GM21528 (cell line): ENCODE results near the gene MYCT1.

Source experiments
- ATAC-seq: cut with Tn5 transposase; IDR thresholded peaks from one replicate; pipeline ENCODE4 v1.9.1; 2021; ENCODE audit warnings: mild to moderate bottlenecking, moderate library complexity; ENCODE audit not compliant: unreplicated experiment, low FRiP score

Gene MYCT1

DNA sequence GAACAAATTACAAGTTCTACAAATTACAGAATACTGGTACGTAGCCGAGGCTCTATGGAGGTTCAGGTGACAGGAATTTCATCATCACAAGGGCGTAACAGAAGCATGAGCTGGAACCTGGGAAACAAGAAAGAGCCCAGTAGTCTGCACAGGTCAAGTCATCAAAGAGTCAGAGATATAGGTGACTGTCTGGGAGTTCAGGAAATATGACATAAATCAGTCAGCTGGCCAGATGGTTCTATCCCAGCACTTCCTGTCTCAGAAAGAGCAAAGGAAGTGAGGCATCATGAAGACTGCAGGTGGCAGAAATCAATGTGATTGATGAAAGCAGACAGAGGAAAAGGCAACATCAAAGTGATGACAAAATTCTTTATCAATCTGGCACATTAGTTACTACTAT is 23.3 kb downstream of the MYCT1 start:
- ATAC-seq, result no peak

DNA sequence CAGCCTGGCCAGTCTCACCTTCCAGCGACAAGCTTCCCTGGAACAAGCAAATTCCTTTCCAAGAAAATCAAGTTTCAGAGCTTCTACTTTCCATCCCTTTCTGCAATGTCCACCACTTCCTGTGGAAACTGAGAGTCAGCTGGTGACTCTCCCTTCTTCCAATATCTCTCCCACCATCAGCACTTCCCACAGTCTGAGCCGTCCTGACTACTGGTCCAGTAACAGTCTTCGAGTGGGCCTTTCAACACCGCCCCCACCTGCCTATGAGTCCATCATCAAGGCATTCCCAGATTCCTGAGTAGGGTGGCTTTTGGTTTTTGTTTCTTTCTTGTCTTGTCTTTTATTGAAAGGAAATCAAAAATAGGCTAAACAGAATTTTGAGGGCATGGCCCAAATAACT is 24.3 kb downstream of the MYCT1 start:
- no peak for ATAC-seq

GRCh38 chr6:152723398-152723797 is 25.7 kb downstream of the MYCT1 start:
- no peak for ATAC-seq

DNA sequence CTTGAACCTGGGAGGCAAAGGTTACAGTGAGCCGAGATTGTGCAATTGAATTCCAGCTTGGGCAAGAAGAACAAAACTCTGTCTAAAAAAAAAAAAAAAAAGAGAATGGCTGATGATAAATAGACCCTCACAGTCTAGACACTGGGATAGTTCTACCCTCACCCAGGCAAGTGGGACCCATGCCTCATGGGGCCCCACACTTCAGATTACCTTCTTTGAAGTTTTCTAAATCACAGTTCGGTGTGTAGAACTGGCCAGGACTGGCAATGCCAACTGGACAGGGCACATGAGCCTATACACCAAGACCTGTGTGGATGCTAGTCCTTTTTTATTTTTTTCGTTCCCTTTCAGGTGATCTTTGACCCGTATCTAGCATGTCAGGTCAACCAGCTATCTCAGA is 28.6 kb downstream of the MYCT1 start:
- no peak for ATAC-seq

DNA sequence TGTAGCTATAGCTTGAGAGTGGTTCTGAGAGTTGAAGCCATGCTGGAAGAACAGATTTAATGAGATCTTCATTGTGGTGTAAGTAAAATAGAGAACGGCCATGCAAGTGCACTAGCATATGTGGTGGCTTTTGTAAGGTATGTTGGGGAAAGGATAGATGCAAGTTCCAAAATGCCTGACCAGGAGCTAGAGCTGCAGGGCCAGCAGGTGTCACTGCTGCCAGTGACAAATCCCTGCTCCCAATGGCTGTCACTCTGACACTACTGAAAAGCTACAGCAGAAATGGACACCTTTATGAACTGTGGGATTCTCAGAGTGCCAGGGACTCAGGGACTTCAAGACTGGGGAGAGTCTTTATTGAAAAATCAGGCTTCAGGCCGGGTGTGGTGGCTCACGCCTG is 29.8 kb downstream of the MYCT1 start:
- ATAC-seq, result no peak

- no peak for ATAC-seq
Observed at GRCh38 chr6:152734630-152735029, 36.9 kb downstream of the MYCT1 start.

DNA sequence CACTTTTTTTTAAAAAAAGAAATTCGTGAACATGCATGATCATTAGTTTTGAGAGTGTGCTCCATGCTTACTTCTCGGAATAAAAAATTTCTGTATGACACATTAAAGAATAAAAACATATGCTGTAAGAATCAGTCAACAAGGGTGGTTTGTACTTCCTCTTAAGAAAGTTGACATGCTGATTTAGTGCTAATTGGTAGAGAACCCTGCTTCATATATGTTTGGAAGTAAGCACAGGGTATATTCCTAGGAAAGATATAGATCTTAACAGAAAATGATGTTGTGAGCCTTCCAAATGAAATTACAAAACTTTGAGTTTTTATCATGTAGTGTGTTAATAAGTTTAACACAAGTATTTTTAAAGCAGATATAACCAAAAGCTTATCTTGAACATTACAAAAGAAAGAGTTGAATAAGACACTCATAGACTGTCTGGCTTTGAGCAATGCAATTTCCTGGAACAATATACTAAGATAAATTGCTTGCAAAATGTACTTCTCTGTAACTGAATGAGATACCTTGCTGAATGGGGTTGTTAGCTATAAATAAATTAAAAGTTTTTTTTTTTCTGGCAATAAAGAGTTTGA is 39.1 kb downstream of the MYCT1 start:
- ATAC-seq, result no peak

GRCh38 chr6:152745509-152746171 is 47.9 kb downstream of the MYCT1 start:
- no peak for ATAC-seq

DNA sequence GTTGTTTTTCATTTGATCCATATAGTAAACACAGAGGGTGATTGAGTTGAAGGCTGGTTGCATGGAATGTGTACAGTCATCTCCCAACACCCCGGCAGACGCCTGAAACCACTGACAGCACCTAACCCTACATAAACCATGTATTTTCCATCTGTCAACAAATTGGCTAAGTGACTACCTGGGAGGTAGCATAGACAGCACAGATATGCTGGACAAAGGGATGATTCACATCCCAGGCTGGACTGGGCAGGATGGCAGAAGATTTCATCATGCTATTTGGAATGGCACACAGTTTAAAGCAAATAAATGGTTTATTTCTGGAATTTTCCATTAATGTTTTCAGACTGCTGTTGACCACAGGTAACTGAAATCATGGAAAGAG is 48.5 kb downstream of the MYCT1 start:
- ATAC-seq, result no peak

- ATAC-seq, result no peak
Observed at GRCh38 chr6:152748843-152749242, 51.1 kb downstream of the MYCT1 start.

DNA sequence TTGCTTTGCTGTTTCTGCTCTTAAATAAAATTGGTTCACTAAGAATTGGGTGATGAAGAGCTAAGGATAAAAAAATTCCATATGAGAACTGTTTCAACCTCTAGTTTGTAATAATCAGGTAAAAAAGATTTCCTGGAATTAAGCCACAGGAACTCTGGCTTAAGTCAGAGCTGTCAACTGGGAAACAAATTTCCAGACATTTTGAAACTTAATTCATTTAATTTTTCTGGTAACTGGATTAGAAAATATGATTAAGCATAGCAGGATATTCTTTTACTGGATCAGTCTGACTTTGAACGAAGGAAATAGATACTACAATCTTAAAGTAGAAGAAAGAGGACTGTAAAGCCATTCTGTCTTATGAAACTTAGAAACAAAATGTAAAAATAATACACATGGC is 51.6 kb downstream of the MYCT1 start:
- no peak for ATAC-seq

GRCh38 chr6:152750694-152751093 is 53.0 kb downstream of the MYCT1 start, which contains the start of gene VIP:
VIP (plus strand) TSS chr6:152750797; CDS start chr6:152752178, 1,381 bp downstream.
- no peak for ATAC-seq

- no peak for ATAC-seq
Observed at GRCh38 chr6:152765331-152765730, 67.6 kb downstream of the MYCT1 start.

GRCh38 chr6:152769159-152769558 is 71.5 kb downstream of the MYCT1 start:
- ATAC-seq, result no peak

GRCh38 chr6:152769993-152770392 is 72.3 kb downstream of the MYCT1 start:
- no peak for ATAC-seq

DNA sequence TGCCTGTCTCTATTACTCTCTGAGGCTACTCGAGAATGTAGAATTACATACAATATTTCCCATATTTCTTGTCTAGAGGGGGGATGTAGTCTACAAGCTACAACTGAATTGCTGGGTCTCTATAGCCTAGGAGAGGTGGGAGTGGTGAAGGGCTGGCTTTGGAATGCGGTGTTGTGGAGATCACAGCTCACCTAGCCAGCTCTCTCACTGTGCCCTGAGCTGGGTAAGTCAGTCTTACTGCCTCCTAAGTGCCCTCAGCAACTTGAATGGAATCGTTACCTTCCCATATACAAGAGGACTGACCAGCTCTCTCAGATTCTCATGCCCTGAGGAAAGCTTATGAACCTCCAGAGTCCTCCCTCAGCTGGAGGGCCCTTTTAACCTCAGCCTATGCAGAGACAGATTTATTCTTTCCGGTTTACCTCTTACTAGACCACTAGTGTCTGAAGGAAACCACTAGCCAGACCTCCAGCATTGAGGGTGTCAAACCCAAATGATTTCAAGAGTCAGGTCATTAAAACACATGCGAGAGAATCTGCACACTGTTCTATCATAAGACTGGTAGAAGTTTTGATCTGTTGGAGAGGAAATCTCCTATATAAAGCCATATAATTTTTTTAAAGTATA is 73.5 kb downstream of the MYCT1 start:
- no peak for ATAC-seq
